Measurements from ENCODE around the gene ADA.
A peak's percentile ranks its signal among the peaks of the same experiment; 100 is the strongest.
"Not testable (repeated sequence)": the region's sequence is repeated elsewhere in the genome, so short reads cannot be mapped to it uniquely, and the experiment has no call there.

Gene ADA

GRCh38 chr20:44651684-44652423 lies at the start of gene ADA:
TSS of gene ADA (minus strand) at chr20:44651699. CDS start at chr20:44651607, 92 bp downstream.
- peaks cover 50% of the 10 kb centered on the region for H3K4me1 Mint-ChIP-seq (ENCODE audit: low read depth)
- H3K36me3 Mint-ChIP-seq: no peaks in the 10 kb centered on the region
- no peaks in the 10 kb centered on the region for H3K27me3 Mint-ChIP-seq
- H3K27ac Mint-ChIP-seq: peak within 1 kb of the TSS; percentile 88
- peak within 1 kb of the TSS; percentile 89 for H3K4me3 Mint-ChIP-seq
- H3K9me3 Mint-ChIP-seq (ENCODE audit: low read depth): no peaks in the 10 kb centered on the region

- Mint-ChIP-seq H3K27ac (no peak overlapping the region), H3K27me3 (no peaks in the 10 kb centered on the region)
These were observed 48.8 kb upstream of the ADA start for GRCh38 chr20:44700306-44700705.

GRCh38 chr20:44698351-44698750 lies 46.9 kb upstream of the ADA start:
- H3K4me1 Mint-ChIP-seq (ENCODE audit: low read depth): no peaks in the 10 kb centered on the region
- H3K36me3 Mint-ChIP-seq: no peaks in the 10 kb centered on the region
- H3K9me3 Mint-ChIP-seq (ENCODE audit: low read depth): no peaks in the 10 kb centered on the region
- H3K27me3 Mint-ChIP-seq: no peaks in the 10 kb centered on the region
- H3K27ac Mint-ChIP-seq: no peak overlapping the region
- H3K4me3 Mint-ChIP-seq: no peak overlapping the region

More at GRCh38 chr20:44700306-44700705, 48.8 kb upstream of the ADA start:
- Mint-ChIP-seq H3K9me3 (ENCODE audit: low read depth) (no peaks in the 10 kb centered on the region), H3K4me3 (no peak overlapping the region), H3K36me3 (no peaks in the 10 kb centered on the region), H3K4me1 (ENCODE audit: low read depth) (no peaks in the 10 kb centered on the region)

- H3K4me3 Mint-ChIP-seq; H3K4me1 Mint-ChIP-seq (ENCODE audit: low read depth); H3K27ac Mint-ChIP-seq; H3K36me3 Mint-ChIP-seq; H3K9me3 Mint-ChIP-seq (ENCODE audit: low read depth); H3K27me3 Mint-ChIP-seq: not testable (repeated sequence)
These were observed 45.5 kb upstream of the ADA start for GRCh38 chr20:44697041-44697440.

GRCh38 chr20:44696315-44696714 lies 44.8 kb upstream of the ADA start:
- no peaks in the 10 kb centered on the region for H3K27me3 Mint-ChIP-seq
- H3K9me3 Mint-ChIP-seq (ENCODE audit: low read depth): no peaks in the 10 kb centered on the region
- H3K4me1 Mint-ChIP-seq (ENCODE audit: low read depth): no peaks in the 10 kb centered on the region
- H3K4me3 Mint-ChIP-seq: no peak overlapping the region
- H3K27ac Mint-ChIP-seq: no peak overlapping the region
- H3K36me3 Mint-ChIP-seq: peaks cover 2% of the 10 kb centered on the region

GRCh38 chr20:44695674-44696300 lies 44.3 kb upstream of the ADA start:
- Mint-ChIP-seq H3K9me3 (ENCODE audit: low read depth) (no peaks in the 10 kb centered on the region), H3K27me3 (no peaks in the 10 kb centered on the region), H3K4me1 (ENCODE audit: low read depth) (no peaks in the 10 kb centered on the region), H3K36me3 (peaks cover 2% of the 10 kb centered on the region), H3K4me3 (no peak overlapping the region), H3K27ac (no peak overlapping the region)

GRCh38 chr20:44695295-44695673 lies 43.8 kb upstream of the ADA start:
- H3K36me3 Mint-ChIP-seq: peaks cover 2% of the 10 kb centered on the region
- H3K27ac Mint-ChIP-seq: no peak overlapping the region
- no peak overlapping the region for H3K4me3 Mint-ChIP-seq
- H3K4me1 Mint-ChIP-seq (ENCODE audit: low read depth): no peaks in the 10 kb centered on the region
- no peaks in the 10 kb centered on the region for H3K27me3 Mint-ChIP-seq
- H3K9me3 Mint-ChIP-seq (ENCODE audit: low read depth): no peaks in the 10 kb centered on the region

GRCh38 chr20:44694159-44694558 lies 42.7 kb upstream of the ADA start:
- no peaks in the 10 kb centered on the region for H3K9me3 Mint-ChIP-seq (ENCODE audit: low read depth)
- no peaks in the 10 kb centered on the region for H3K27me3 Mint-ChIP-seq
- no peak overlapping the region for H3K4me3 Mint-ChIP-seq
- H3K4me1 Mint-ChIP-seq (ENCODE audit: low read depth): no peaks in the 10 kb centered on the region
- H3K36me3 Mint-ChIP-seq: peaks cover 2% of the 10 kb centered on the region
- no peak overlapping the region for H3K27ac Mint-ChIP-seq

- H3K27ac Mint-ChIP-seq: no peak overlapping the region
These were observed 42.1 kb upstream of the ADA start for GRCh38 chr20:44693627-44694026.

GRCh38 chr20:44692932-44693480 lies 41.5 kb upstream of the ADA start:
- H3K36me3 Mint-ChIP-seq: peaks cover 2% of the 10 kb centered on the region
- no peak overlapping the region for H3K27ac Mint-ChIP-seq
- no peaks in the 10 kb centered on the region for H3K27me3 Mint-ChIP-seq
- no peaks in the 10 kb centered on the region for H3K9me3 Mint-ChIP-seq (ENCODE audit: low read depth)
- H3K4me1 Mint-ChIP-seq (ENCODE audit: low read depth): no peaks in the 10 kb centered on the region
- no peak overlapping the region for H3K4me3 Mint-ChIP-seq

More at GRCh38 chr20:44693627-44694026, 42.1 kb upstream of the ADA start:
- Mint-ChIP-seq H3K27me3 (no peaks in the 10 kb centered on the region), H3K9me3 (ENCODE audit: low read depth) (no peaks in the 10 kb centered on the region), H3K4me1 (ENCODE audit: low read depth) (no peaks in the 10 kb centered on the region), H3K4me3 (no peak overlapping the region), H3K36me3 (peaks cover 2% of the 10 kb centered on the region)

- H3K4me3 Mint-ChIP-seq: no peak overlapping the region
- no peaks in the 10 kb centered on the region for H3K9me3 Mint-ChIP-seq (ENCODE audit: low read depth)
- H3K27ac Mint-ChIP-seq: no peak overlapping the region
- H3K4me1 Mint-ChIP-seq (ENCODE audit: low read depth): no peaks in the 10 kb centered on the region
- H3K36me3 Mint-ChIP-seq: peaks cover 2% of the 10 kb centered on the region
- H3K27me3 Mint-ChIP-seq: no peaks in the 10 kb centered on the region
These were observed 40.2 kb upstream of the ADA start for GRCh38 chr20:44691424-44692423.

GRCh38 chr20:44690781-44691423 lies 39.4 kb upstream of the ADA start:
- H3K4me1 Mint-ChIP-seq (ENCODE audit: low read depth): no peaks in the 10 kb centered on the region
- H3K36me3 Mint-ChIP-seq: peaks cover 2% of the 10 kb centered on the region
- no peak overlapping the region for H3K4me3 Mint-ChIP-seq
- no peaks in the 10 kb centered on the region for H3K27me3 Mint-ChIP-seq
- H3K27ac Mint-ChIP-seq: no peak overlapping the region
- H3K9me3 Mint-ChIP-seq (ENCODE audit: low read depth): no peaks in the 10 kb centered on the region

- no peaks in the 10 kb centered on the region for H3K27me3 Mint-ChIP-seq
- no peak overlapping the region for H3K27ac Mint-ChIP-seq
- H3K4me3 Mint-ChIP-seq: no peak overlapping the region
- peaks cover 2% of the 10 kb centered on the region for H3K36me3 Mint-ChIP-seq
- H3K9me3 Mint-ChIP-seq (ENCODE audit: low read depth): no peaks in the 10 kb centered on the region
- peaks cover 4% of the 10 kb centered on the region for H3K4me1 Mint-ChIP-seq (ENCODE audit: low read depth)
These were observed 38.3 kb upstream of the ADA start for GRCh38 chr20:44689809-44690208.

- Mint-ChIP-seq H3K27ac (no peak overlapping the region), H3K4me3 (no peak overlapping the region), H3K9me3 (ENCODE audit: low read depth) (no peaks in the 10 kb centered on the region), H3K4me1 (ENCODE audit: low read depth) (peaks cover 7% of the 10 kb centered on the region), H3K27me3 (no peaks in the 10 kb centered on the region), H3K36me3 (peaks cover 2% of the 10 kb centered on the region)
These were observed 36.6 kb upstream of the ADA start for GRCh38 chr20:44688053-44688625.
